Endothelial cell of umbilical vein (primary cell): Measurements from ENCODE around the gene MYO6. TPM values are rescaled to one million over a fixed set of nuclear protein-coding genes. Genes with fewer than 3 reads are reported as not detected.

Experiments used
- BruUV-seq: library from RNA; stranded (reverse); fragments of 400-500 nt; replicated peaks from 2 replicates; lab custom pipeline; 2021; lab: Mats Ljungman, UMichigan
- CTCF ChIA-PET: fragments of 300-600, 350-600 bp; sonication (Branson Sonifier 250); formaldehyde crosslinking; loops from one replicate; lab custom pipeline; 2021; ENCODE audit warnings: antibody characterized with exemption, inconsistent platforms; lab: Charles Lee
- POLR2A ChIA-PET: fragments of 300-600, 350-600 bp; sonication (Branson Sonifier 250); formaldehyde crosslinking; loops from one replicate; lab custom pipeline; 2021; ENCODE audit warnings: antibody characterized with exemption, inconsistent platforms; lab: Charles Lee
- DNase-seq: peaks from one replicate; pipeline ENCODE4 v3.0.0-alpha.2; 2011; ENCODE audit warnings: low read depth, low spot score
- FAIRE-seq: peaks from 2 replicates; lab custom pipeline; 2011; peaks lifted over from hg19 to GRCh38; lab: Jason Lieb, UNC
- H2AFZ ChIP-seq: 2 replicates; pipeline ENCODE4 v1.6.0; 2012; ENCODE audit warnings: low read depth, low read length, control low read depth, inconsistent platforms
- H3K27ac ChIP-seq: 2 replicates; pipeline ENCODE4 v1.5.1; 2011; ENCODE audit warnings: low read depth, mild to moderate bottlenecking, control low read depth, low read length, moderate library complexity; ENCODE audit not compliant: insufficient read depth
- H3K27me3 ChIP-seq, 2 experiments: 2 replicates each; pipeline versions ENCODE4 v1.6.0 to v1.6.1; 2011; ENCODE audit warnings: low read length in 2 of 2, mixed read lengths in 1 of 2; ENCODE audit not compliant: control insufficient read depth in 2 of 2, insufficient read depth in 2 of 2
- H3K36me3 ChIP-seq, 2 experiments: 2 replicates in 1 of 2; 3 replicates in 1 of 2; pipeline ENCODE4 v1.5.1; 2011; ENCODE audit warnings: low read length in 2 of 2, mild to moderate bottlenecking in 1 of 2, moderate library complexity in 1 of 2; ENCODE audit not compliant: control insufficient read depth in 2 of 2, insufficient read depth in 2 of 2; ENCODE audit errors: extremely low read depth in 1 of 2
- H3K4me1 ChIP-seq: 3 replicates; pipeline ENCODE4 v1.5.1; 2011; ENCODE audit warnings: mild to moderate bottlenecking, low read length; ENCODE audit not compliant: control insufficient read depth, insufficient read depth; ENCODE audit errors: extremely low read depth
- H3K4me2 ChIP-seq: 2 replicates; pipeline ENCODE4 v1.6.1; 2011; ENCODE audit warnings: low read length, control low read depth, mixed read lengths; ENCODE audit not compliant: insufficient read depth
- H3K4me3 ChIP-seq, 3 experiments: fragments of 200-600 bp in 1 of 3; sonication (generic), shearing (Covaris generic) in 1 of 3; replicated peaks in 1 of 3; 2 replicates each; pipeline ENCODE4 v1.5.1; 2011 to 2016; ENCODE audit warnings: control low read depth in 3 of 3, low read length in 3 of 3, mild to moderate bottlenecking in 2 of 3, inconsistent platforms in 1 of 3, low read depth in 1 of 3, moderate library complexity in 1 of 3; ENCODE audit not compliant: insufficient read depth in 1 of 3
- H3K79me2 ChIP-seq: 2 replicates; pipeline ENCODE4 v1.6.0; 2012; ENCODE audit warnings: low read length, inconsistent platforms; ENCODE audit not compliant: control insufficient read depth, insufficient read depth
- H3K9ac ChIP-seq: replicated peaks from 2 replicates; pipeline ENCODE3; 2011; ENCODE audit warnings: low read length, control low read depth; ENCODE audit not compliant: insufficient read depth; ENCODE audit errors: extremely low read depth
- H3K9me1 ChIP-seq: replicated peaks from 3 replicates; pipeline ENCODE4 v1.6.0; 2011; ENCODE audit warnings: mild to moderate bottlenecking, low read length; ENCODE audit not compliant: control insufficient read depth, insufficient read depth; ENCODE audit errors: extremely low read depth
- H3K9me3 ChIP-seq: replicated peaks from 2 replicates; pipeline ENCODE4 v1.5.1; 2012; ENCODE audit warnings: low read length, inconsistent platforms; ENCODE audit not compliant: control insufficient read depth, insufficient read depth
- H4K20me1 ChIP-seq: replicated peaks from 2 replicates; pipeline ENCODE3; 2011; ENCODE audit warnings: mild to moderate bottlenecking, low read length; ENCODE audit not compliant: control insufficient read depth, insufficient read depth; ENCODE audit errors: extremely low read depth
- EZH2 ChIP-seq: IDR thresholded peaks from 2 replicates; pipeline ENCODE4 v1.6.1; 2012; ENCODE audit warnings: borderline replicate concordance, low read depth, mild to moderate bottlenecking, moderate library complexity, low read length, inconsistent platforms; ENCODE audit not compliant: severe bottlenecking
- FOS ChIP-seq: IDR thresholded peaks from 2 replicates; pipeline ENCODE4 v1.6.1; 2011; ENCODE audit warnings: mild to moderate bottlenecking, low read length, moderate library complexity, borderline replicate concordance; ENCODE audit not compliant: insufficient read depth
- GATA2 ChIP-seq: IDR thresholded peaks from 2 replicates; pipeline ENCODE4 v1.7.0; 2011; ENCODE audit warnings: low read depth, mild to moderate bottlenecking, moderate library complexity, mixed read lengths, low read length; ENCODE audit not compliant: insufficient read length, insufficient read depth
- JUN ChIP-seq: IDR thresholded peaks from 2 replicates; pipeline ENCODE4 v1.6.1; 2011; ENCODE audit warnings: borderline replicate concordance, low read depth; ENCODE audit not compliant: insufficient read length, insufficient read depth
- MYC ChIP-seq: IDR thresholded peaks from one replicate; pipeline ENCODE4 v1.6.1; 2011; ENCODE audit warnings: mild to moderate bottlenecking, low read depth, low read length
- POLR2A ChIP-seq: IDR thresholded peaks from 2 replicates; pipeline ENCODE4 v1.6.1; 2012; ENCODE audit warnings: low read depth, mild to moderate bottlenecking, control low read depth, low read length
- POLR2AphosphoS5 ChIP-seq: IDR thresholded peaks from 2 replicates; pipeline ENCODE4 v1.6.1; 2012; ENCODE audit warnings: low read depth, mild to moderate bottlenecking, control low read depth, low read length, moderate library complexity; ENCODE audit not compliant: insufficient read depth
- dilution Hi-C: fragments of 300-500 bp; cut with MboI; formaldehyde crosslinking; loops from one replicate; pipeline ENCODE4 v1.15.0; 2019; ENCODE audit warnings: low sequenced_read_pairs; ENCODE audit not compliant: extremely low pct_ligation_motif_present
- intact Hi-C: fragments of 100-400 bp; cut with micrococcal nuclease; formaldehyde crosslinking; loops from one replicate; pipeline ENCODE4 v1.10.0; 2022
- polyA plus RNA-seq, 4 experiments: library from polyadenylated mRNA; depleted of rRNA in 3 of 4; stranded (reverse) in 3 of 4; unstranded in 1 of 4; fragments of >200 nt; gene quantifications; 2 replicates each; pipeline versions ENCODE4 v1.2.1 to v1.2.3, GENCODE V29; 2011 to 2012; ENCODE audit warnings: missing spikeins in 1 of 4
- total RNA-seq: library from RNA; stranded (reverse); gene quantifications from 2 replicates; pipeline ENCODE4 v1.2.3, GENCODE V29; 2021
- TF ChIP-seq, protein P1 (sequence below): IDR thresholded peaks from 2 replicates; pipeline ENCODE4 v1.6.1; 2011; ENCODE audit not compliant: insufficient read depth, insufficient read length
- TF ChIP-seq, protein P2 (sequence below), 2 donors: IDR thresholded peaks; 1 replicate in 1 of 2; 2 replicates in 1 of 2; pipeline ENCODE4 v1.5.1; 2011; ENCODE audit warnings: low read length in 2 of 2, mild to moderate bottlenecking in 2 of 2, moderate library complexity in 2 of 2, control low read depth in 1 of 2, inconsistent platforms in 1 of 2, low read depth in 1 of 2; ENCODE audit not compliant: insufficient read depth in 1 of 2; ENCODE audit errors: extremely low read depth in 1 of 2

The MYO6 gene
- total and polyA plus RNA-seq, 2 donors (not counting 3 experiments of a cell fraction or from before 2014, with no cell fraction given): 15.5 to 68.0 TPM

DNA sequence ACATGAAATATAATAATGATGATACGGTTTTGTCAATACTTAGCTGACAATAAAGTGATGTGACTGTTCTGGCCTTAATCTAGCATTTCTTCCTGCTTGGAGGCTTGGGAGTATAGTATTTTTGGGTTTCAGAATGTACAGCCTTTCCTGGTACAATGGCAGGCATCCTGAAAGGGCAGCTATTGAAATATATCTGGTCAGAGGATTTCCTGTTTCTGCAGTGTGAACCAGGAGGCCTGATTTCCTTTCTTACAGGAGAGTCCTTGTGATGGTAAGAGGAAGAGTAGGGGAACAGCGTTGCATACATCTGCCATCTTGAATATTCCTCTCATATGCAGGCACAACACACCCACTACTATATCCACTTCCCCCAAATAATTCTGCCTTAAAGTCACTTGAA, 93.7 kb downstream of the MYO6 start:
- H2AFZ ChIP-seq: peak overlapping the region; percentile 70
- H3K4me2 ChIP-seq: peak overlapping the region; percentile 23
- peak overlapping the region; percentile 37 for H3K27ac ChIP-seq
- ChIA-PET CTCF (interaction anchor here (2.0 kb wide), 1 partner anchor 50 kb away, joined by 7 read pairs; no protein-coding TSS in a partner anchor), POLR2A (interaction anchor here (0.6 kb wide), 1 partner anchor 123 kb away, joined by 3 read pairs; no protein-coding TSS in a partner anchor)
- no peak for TF ChIP-seq GATA2
- peak; percentile 21 for TF ChIP-seq POLR2AphosphoS5
- TF ChIP-seq EZH2: no peak
- H3K36me3 ChIP-seq: peaks cover 2 to 6% of the 10 kb centered on the region in 2 experiments
- H3K27me3 ChIP-seq: no peaks in the 10 kb centered on the region
- no peaks in the 10 kb centered on the region for H4K20me1 ChIP-seq
- intact Hi-C loops (no loop called here), dilution Hi-C loops (no loop called here)
- H3K9me1 ChIP-seq: no peaks in the 10 kb centered on the region
- H3K79me2 ChIP-seq: no peaks in the 10 kb centered on the region
- H3K4me3 ChIP-seq: no peak overlapping the region
- peak; percentile 83 for DNase-seq
- no peaks in the 10 kb centered on the region for H3K9me3 ChIP-seq
- BruUV-seq: no TSS peak
- H3K9ac ChIP-seq: no peak overlapping the region
- peaks cover 22% of the 10 kb centered on the region for H3K4me1 ChIP-seq
- peak; percentile 74 for FAIRE-seq

DNA sequence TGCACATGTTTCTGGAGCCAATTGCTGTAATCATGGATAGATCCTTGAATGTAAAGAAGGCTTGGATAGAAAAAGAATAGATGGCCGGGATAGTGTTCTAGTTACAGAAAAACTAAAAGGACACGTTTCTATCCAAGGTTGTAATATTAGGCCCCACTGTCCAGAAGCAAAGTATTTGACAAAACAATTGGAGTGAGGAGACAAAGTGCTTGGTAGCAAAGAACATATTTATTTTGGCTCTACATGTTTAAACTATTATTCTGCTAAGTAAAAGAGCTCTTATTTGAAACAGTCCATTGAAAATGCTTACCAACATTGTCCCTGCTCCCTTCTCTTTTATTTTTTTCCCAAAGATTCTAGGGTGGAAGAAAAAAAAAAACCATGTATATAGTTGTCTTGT, 94.4 kb downstream of the MYO6 start:
- ChIA-PET POLR2A (interaction anchor here (0.6 kb wide), 2 partner anchors 41 to 524 kb away, joined by 3 to 7 read pairs; no protein-coding TSS in a partner anchor), CTCF (interaction anchor here (2.0 kb wide), 1 partner anchor 50 kb away, joined by 7 read pairs; no protein-coding TSS in a partner anchor)
- H3K36me3 ChIP-seq: peaks cover 2 to 6% of the 10 kb centered on the region in 2 experiments
- no peak for FAIRE-seq
- peak; percentile 31 for DNase-seq
- no TSS peak for BruUV-seq
- H3K4me1 ChIP-seq: peaks cover 24% of the 10 kb centered on the region
- H3K27me3 ChIP-seq: no peaks in the 10 kb centered on the region
- H3K4me2 ChIP-seq: no peak overlapping the region
- no peak overlapping the region for H2AFZ ChIP-seq
- dilution Hi-C loops (no loop called here), intact Hi-C loops (no loop called here)
- H4K20me1 ChIP-seq: no peaks in the 10 kb centered on the region
- H3K79me2 ChIP-seq: no peaks in the 10 kb centered on the region
- H3K9me1 ChIP-seq: no peaks in the 10 kb centered on the region
- no peak overlapping the region for H3K9ac ChIP-seq
- H3K4me3 ChIP-seq: no peak overlapping the region
- no peak overlapping the region for H3K27ac ChIP-seq
- no peaks in the 10 kb centered on the region for H3K9me3 ChIP-seq
- TF ChIP-seq, protein P1, sequence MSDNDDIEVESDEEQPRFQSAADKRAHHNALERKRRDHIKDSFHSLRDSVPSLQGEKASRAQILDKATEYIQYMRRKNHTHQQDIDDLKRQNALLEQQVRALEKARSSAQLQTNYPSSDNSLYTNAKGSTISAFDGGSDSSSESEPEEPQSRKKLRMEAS: no peak
- TF ChIP-seq JUN (no peak), EZH2 (no peak), POLR2AphosphoS5 (no peak), MYC (no peak), POLR2A (no peak), GATA2 (no peak), FOS (no peak)
- TF ChIP-seq, protein P2, sequence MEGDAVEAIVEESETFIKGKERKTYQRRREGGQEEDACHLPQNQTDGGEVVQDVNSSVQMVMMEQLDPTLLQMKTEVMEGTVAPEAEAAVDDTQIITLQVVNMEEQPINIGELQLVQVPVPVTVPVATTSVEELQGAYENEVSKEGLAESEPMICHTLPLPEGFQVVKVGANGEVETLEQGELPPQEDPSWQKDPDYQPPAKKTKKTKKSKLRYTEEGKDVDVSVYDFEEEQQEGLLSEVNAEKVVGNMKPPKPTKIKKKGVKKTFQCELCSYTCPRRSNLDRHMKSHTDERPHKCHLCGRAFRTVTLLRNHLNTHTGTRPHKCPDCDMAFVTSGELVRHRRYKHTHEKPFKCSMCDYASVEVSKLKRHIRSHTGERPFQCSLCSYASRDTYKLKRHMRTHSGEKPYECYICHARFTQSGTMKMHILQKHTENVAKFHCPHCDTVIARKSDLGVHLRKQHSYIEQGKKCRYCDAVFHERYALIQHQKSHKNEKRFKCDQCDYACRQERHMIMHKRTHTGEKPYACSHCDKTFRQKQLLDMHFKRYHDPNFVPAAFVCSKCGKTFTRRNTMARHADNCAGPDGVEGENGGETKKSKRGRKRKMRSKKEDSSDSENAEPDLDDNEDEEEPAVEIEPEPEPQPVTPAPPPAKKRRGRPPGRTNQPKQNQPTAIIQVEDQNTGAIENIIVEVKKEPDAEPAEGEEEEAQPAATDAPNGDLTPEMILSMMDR (IDR thresholded peaks at IDR 0.05; ENCODE audit: extremely low read depth in 1 of 2, insufficient read depth in 1 of 2, low read depth in 1 of 2, low read length in 2 of 2): no peak
